ENCODE results near the gene EPM2AIP1.
A peak's percentile ranks its signal among the peaks of the same experiment; 100 is the strongest.
"Not testable (repeated sequence)": the region's sequence is repeated elsewhere in the genome, so short reads cannot be mapped to it uniquely, and the experiment has no call there.

Gene EPM2AIP1

DNA sequence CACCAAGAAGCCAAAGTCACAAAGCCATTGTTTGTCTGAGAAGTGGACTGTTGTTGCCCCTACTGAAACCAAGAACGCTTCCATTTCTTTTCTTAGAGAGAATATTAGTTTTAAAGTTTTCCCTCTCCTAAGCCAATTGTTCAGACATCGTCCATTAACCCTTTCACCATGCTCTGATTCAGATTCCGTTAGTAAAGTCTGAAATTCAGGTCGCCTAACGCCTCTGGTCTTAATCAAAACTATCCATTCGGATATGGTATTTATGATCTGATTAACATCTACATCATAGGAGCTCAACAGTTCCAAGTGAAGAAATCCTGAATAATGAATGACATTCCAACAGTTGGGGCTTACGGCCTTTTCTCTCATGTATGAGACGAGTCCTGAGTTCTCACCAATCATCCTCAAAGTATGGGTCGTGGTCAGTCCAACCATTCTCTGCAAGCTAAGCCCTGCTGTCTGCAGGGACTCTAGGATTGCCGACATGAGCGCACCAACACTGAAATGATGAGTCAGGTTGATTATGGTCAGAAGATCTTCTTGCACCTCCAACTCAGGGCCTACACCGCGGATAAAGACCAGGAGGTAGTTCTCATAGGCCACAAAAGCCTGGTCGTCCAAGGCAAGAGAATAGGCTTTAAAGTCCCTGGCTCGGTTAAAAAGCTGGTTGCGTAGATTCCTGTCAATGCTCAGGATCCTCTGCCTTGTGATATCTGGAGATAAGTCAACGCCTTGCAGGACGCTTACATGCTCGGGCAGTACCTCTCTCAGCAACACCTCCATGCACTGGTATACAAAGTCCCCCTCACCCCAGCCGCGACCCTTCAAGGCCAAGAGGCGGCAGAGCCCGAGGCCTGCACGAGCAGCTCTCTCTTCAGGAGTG lies 767 bp downstream of the EPM2AIP1 start:
- peak; percentile 23 to 46 for DNase-seq

GRCh38 chr3:36991147-36991546 lies 1.8 kb downstream of the EPM2AIP1 start:
- DNase-seq, result no peak

GRCh38 chr3:36989568-36989967 lies 3.4 kb downstream of the EPM2AIP1 start:
- no peak for DNase-seq

DNA sequence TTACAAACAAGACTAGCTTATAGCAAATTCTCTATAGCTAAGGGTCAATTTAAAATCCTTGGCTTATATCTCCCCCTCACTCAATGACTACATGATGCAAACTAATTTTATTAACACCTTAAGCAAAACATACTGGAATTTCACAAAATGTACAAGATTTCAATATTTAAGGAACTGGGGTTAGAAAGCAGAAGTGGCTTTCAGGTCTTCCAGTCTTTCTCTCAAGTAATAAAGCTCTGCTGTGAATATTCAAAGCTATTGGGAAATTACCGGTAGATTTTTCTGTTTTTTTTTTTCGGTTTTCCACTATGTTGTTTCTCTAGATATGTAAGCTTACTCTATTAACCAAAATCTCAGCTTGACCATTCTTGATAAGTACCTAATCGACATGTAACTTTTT lies 3.9 kb downstream of the EPM2AIP1 start:
- peak; percentile 33 to 67 for DNase-seq

DNA sequence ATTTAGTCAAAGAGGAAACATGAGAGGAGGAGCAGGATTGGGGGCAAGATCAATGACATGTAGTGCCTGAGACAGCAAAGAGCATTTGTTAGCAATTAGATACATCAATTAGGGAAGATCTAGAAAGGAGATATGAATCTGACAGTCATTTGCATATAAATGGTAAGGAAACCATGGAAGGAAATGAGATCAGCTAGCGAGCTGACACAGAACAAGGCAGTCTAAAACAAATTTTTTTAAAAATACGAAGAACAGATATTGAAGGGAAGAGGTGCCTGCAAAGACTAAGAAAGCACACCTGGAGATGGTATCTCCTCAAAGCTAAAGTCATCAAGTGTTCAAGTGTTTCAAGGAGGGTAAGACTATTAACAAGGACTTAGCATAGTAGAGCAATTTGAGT lies 4.6 kb downstream of the EPM2AIP1 start:
- DNase-seq, result no peak

GRCh38 chr3:36981006-36981405 lies 11.9 kb downstream of the EPM2AIP1 start:
- DNase-seq, result no peak

DNA sequence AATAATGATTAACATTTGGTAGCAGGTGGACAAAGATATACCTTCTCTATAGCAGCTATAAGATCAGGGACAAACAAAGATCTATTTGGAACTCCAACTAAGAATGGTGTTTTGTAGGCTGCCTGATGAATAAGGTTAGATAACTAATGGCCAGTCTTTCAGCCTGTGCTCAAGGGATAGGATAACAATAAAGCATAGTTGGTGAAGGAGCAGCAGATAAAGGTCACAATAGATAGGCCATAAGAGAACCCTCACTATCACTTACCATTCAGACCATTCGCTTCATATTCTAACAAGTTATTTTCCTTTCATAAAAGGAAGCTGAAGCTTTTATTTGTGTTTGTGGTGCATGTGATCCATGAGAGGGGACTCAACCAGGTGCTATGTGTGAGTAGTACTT lies 19.8 kb downstream of the EPM2AIP1 start:
- no peak for DNase-seq

- no peak for DNase-seq
Measured at GRCh38 chr3:36972163-36972562, 20.8 kb downstream of the EPM2AIP1 start.

DNA sequence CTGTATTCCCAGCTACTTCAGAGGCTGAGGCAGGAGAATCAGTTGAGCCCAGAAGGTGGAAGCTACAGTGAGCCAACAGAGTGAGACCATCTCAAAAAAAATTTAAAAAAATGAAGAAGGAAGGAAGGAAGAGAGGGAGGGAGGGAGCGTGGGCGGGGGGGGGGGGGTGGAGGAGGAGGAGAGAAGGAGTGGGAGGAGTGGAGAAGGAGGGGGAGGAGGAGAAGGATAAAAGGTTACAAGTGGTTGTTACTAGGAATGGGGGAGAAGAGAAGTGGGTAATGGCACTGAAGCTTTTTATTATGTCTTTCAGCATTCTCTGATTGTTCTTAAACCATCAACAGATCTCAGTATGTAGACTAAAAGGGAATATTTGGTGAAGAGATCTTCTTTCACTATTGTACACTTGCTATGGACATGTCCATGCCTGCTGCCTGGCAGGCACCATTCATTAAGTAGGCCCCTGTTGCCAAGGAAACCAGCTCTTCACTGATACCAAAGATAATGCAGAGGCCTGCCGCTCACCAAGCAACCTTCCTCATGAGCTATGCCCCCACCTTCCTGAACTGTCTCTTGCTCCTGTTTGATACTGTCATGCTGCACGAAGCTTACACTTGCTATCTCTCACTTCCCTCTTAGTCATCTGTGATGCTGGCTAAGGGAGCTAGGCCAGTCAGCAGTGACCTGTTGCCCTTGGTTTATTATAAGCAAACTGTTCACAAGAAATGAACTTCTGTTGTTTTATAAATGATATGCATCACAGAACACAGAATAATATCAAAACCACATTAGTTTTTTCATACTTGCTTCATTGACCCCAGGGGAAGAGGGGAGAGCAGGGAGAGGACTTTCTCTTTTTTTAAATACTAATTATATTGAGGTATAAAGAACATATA lies 23.1 kb downstream of the EPM2AIP1 start:
- peak; percentile 72 to 73 for DNase-seq

DNA sequence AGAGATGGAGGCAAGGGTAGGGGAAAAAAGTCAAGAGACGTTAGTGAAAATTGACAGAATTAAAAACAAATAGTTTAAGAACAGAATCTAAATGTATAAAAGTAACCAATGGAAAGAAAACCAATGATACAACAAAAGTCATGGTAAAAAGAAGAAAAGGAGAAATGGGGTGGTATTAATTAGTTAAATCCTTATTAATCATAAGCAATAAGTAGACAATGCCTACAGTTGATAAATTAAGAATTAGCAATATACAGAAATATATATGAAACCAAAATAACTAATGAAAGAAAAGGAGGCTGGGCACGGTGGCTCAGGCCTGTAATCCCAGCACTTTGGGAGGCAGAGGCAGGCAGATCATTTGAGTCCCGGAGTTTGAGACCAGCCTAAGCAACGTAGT lies 23.8 kb downstream of the EPM2AIP1 start:
- no peak for DNase-seq

DNA sequence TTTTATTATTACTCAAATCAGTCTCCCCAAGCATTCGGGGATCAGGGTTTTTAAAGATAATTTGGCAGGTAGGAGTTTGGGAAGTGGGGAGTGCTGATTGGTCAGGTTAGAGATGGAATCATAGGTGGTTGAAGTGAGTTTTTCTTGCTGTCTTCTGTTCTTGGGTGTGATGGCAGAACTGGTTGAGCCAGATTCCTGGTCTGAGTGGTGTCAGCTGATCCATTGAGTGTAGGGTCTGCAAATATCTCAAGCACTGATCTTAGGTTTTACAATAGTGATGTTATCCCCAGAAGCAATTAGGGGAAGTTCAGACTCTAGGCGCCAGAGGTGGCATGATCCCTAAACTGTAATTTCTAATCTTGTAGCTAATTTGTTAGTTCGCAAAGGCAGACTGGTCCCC lies 27.5 kb downstream of the EPM2AIP1 start:
- DNase-seq, result no peak

DNA sequence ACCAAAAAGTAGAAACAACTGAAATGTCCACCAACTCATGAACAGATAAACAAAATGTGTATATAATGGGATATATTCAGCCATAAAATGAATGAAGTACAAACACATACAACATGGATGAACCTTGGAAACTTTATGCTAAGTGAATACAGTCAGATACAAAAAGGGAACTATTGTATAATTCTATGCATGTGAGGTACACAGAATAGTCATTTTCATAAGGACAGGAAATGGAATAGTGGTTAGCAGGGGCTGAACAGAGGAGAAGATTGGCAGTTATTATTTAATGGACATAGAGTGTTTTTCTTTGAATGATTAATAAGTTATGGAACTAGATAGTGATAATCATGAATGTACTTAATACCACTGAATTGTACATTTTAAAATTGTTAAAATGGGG lies 28.1 kb downstream of the EPM2AIP1 start:
- peak in 1 of 2 donors; percentile 47 for DNase-seq

DNA sequence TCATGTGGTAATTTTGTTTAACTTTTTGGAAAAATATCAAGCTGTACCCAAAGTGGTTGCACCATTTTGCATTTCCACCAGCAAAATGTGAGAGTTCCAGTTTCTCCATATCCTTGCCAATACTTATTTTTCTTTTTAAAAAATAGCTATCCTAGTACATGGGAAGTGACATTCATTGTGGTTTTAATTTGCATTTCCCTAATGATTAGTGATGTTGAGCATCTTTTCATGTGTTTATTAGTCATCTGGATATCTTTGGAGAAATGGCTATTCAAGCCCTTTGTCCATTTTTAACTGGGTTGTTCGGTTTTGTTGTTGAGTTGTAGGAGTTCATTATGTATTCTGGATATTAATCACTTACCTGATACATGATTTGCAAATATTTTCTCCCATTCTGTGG lies 28.6 kb downstream of the EPM2AIP1 start:
- no peak for DNase-seq

GRCh38 chr3:36963008-36963407 lies 29.9 kb downstream of the EPM2AIP1 start:
- DNase-seq, result not testable (repeated sequence)

GRCh38 chr3:36960502-36960901 lies 32.4 kb downstream of the EPM2AIP1 start:
- DNase-seq, result no peak

- no peak for DNase-seq
Measured at GRCh38 chr3:36959821-36960220, 33.1 kb downstream of the EPM2AIP1 start.

- peak in 1 of 2 donors; percentile 9 for DNase-seq
Measured at GRCh38 chr3:36957862-36958686, 34.9 kb downstream of the EPM2AIP1 start.

- DNase-seq, result no peak
Measured at GRCh38 chr3:36957063-36957462, 35.9 kb downstream of the EPM2AIP1 start.

- no peak for DNase-seq
Measured at GRCh38 chr3:36956155-36956554, 36.8 kb downstream of the EPM2AIP1 start.

DNA sequence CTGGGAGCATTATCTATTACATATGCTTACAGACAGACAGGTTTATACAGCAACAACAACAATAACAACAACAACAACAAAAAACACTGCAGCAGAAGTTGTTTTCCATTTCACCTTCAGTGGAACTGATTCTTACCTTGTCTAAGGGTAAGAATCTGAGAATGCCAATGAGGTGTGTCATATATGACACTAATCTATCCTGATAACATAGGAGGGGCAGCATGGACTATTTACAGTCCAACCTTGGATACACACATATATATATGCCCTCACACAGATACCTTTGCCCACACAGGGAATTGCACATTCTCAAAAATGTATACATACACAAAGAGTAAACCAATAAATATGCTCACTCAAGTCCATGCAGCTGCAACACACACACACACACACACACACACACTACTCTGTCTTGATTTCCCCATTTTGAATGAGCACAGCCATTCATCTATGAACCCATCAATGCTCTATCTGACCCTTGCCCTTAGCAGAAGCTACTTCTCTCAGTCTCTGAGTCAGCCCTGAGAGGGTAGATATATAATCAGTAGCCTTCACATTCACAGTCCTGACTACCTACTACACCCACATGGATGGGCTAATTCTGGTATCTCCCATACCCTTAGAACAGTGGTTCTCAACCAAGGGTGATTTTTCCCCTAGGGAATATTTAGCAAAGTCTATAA lies 38.3 kb downstream of the EPM2AIP1 start:
- no peak for DNase-seq

DNA sequence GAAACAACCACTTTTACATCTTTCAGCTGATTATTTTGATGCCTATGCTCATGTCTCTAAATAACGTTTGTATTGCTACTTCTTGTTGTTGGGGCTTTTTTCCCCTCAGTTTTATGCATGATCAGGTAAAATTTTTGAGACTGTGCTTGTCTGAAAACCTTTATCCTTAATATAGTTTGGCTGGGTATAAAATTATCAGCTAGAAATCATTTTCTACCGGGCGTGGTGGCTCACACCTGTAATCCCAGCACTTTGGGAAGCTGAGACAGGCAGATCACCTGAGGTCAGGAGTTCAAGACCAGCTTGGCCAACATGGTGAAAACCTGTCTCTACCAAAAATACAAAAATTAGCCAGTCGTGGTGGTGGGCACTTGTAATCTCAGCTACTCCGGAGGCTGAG lies 45.1 kb downstream of the EPM2AIP1 start:
- not testable (repeated sequence) for DNase-seq

Data from inflammatory macrophage (primary cell).